Measurements from ENCODE around the gene TM4SF4. TPM values are rescaled to one million over a fixed set of nuclear protein-coding genes. Genes with fewer than 3 reads are reported as not detected.

TM4SF4 gene
- total RNA-seq, 1 donor from 2014 or later, result not detected

DNA sequence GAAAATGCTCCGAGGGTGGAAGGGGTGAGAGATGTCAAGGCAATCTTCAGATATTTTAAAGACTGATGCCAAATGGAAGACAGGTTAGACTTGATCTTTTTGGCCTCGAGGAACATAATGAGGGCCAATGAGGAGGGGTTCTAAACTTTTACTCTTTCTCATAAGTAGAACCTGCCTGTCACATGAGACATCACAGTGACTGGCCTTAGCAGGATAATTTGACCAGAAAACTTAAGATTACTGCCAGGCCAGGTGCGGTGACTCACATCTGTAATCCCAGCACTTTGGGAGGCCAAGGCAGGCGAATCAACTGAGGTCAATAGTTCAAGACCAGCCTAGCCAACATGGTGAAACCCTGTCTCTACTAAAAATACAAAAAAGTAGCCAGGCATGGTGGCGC lies 12.2 kb downstream of the TM4SF4 start:
- no peak for DNase-seq

DNA sequence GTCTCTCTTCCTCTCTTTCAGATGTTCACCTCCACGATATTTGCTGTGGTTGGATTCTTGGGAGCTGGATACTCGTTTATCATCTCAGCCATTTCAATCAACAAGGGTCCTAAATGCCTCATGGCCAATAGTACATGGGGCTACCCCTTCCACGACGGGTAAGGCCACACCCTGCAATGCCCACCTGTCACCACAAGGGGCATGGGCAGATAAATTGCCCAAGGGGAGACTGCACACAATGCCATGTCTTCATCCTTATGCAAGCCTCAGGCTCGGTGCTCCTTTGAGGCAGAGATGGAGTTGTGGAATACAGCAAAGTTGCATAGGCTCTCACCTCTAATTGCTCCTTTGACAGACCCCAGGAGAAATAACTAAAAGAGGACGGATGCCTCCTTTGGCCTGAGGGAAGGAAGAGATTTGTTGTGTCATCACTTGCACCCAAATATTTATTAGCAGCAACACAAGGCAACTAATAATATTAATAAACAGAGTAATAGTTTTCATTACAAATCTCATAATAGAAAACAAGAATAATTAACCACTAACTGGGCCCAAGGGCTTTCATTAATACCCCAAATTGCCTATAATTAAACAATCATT lies 13.2 kb downstream of the TM4SF4 start:
- no peak for DNase-seq

DNA sequence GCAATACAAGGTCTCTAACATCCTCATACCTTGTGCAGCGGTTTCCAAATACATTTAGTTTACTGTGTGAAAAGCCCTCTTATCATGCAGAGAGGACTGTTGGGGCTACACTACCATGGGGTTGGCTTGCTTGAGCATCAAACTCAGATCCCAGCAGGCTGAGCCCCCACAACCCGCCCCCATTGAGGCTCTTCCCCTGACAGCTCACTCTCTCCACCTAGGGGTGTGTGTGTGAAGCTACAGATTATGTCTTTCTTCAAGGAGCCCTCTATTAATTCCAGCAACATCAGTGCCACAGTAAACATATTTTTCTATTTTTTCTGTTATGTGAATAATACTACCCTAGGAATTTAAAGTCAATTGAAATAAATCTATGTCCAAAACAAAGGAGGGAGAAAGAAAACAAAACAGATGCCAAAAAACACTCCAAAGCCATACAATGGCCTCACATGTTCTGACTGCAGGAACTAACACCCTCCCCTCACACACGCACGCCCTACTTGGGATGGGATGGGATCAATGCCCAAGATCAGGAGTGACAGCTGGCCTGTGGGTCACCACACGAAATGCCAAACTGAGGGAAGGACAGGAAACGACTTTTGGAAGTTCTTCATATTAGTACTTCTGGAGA lies 14.7 kb downstream of the TM4SF4 start:
- no peak for DNase-seq

DNA sequence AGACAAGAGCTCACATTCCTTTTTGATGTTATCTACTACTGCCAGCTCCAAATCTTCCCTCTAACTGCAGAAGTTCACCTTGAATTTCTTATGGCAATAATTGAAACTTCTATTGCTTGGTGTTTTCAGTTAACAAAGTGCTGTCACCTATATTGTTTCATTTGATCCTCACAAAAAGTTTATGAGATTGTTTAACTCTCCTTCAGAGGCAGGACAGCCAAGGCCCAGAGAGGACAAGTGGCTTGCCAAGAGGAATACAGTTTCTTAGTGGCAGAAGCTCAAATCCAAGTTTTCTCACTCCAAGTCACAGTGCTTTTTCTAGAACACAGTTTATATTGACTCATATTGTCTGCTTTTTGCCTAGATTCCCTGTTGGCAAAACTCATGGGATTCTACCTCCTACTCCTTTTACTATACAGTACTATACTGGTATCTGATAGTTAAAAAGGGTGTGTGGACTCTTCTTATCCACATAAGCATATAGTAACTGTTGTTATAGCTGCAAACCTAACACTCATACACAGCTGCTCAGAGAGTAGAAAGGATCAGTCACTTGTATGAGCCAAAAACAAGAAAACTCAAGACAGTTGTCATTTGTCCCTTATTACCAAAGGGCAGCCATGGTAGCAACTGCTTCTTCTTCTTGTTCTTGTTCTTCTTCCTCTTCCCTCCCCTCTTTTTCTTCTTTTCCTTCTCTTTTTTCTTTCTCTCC lies 15.9 kb downstream of the TM4SF4 start:
- no peak for DNase-seq

DNA sequence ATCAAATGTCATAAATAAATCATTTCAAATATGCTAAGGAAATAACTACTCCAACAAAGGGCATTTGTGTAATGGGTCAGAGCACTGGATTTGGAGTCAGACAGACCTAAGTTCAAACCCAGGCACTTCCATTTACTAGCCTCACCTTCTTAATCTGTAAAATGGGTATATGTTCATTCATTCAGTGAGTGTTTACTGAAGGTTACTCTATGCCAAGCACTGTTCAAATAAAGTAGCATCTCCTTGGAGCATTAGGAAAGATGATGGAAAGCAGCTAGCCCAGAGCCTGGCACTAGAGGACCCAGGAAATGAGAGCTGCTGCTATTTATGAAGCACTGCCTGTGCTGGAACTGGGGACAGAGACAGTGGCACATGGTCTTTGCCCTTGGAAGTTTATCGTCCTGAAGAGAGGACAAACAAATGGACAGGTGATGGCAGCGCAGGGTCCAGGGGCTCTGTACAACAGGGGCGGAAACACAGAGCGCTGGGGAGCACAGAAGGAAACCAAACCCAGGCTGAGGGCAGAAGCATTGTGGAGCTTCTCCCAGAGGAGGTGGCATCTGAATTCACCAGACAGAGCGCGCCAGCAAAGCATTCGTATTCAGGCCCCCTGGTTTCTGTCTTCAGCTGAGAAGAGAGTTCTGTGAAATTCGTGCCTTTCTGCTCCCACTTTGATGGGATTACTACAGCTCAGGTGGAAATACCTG lies 19.0 kb downstream of the TM4SF4 start:
- DNase-seq, result no peak

DNA sequence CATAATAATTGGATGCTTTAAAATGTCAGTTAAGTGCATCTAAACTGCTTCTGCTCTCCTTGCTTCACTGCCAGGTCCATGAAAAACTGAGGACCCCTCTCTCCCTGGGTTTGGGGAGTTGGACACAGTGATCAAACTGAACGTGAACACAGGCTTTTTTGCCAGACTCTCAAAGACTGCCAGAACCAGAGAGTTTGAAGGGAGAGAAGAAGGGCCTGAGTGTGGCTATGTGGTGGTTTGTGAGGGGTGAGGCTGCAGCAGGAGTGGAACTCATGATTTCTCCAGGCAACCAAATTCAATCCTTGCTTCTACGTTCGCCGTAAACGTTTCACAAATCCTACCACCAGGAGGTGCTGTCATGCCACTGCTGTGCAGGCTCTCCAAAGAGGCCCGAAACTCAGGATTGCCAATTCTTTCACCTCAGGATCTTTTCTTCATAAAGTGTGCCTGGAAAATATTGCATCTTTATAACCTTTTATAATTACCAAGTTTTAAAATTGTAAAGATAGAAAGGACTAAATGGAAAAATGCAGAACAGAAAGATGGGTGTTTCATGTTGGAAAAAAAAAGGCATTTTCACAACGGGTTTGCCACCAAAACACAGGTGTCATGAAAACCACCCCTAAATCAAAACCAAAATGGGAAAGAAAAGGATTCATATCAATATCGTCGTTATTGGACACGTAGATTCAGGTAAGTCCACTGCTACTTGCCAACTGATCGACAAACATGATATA lies 19.7 kb downstream of the TM4SF4 start:
- DNase-seq, result no peak

DNA sequence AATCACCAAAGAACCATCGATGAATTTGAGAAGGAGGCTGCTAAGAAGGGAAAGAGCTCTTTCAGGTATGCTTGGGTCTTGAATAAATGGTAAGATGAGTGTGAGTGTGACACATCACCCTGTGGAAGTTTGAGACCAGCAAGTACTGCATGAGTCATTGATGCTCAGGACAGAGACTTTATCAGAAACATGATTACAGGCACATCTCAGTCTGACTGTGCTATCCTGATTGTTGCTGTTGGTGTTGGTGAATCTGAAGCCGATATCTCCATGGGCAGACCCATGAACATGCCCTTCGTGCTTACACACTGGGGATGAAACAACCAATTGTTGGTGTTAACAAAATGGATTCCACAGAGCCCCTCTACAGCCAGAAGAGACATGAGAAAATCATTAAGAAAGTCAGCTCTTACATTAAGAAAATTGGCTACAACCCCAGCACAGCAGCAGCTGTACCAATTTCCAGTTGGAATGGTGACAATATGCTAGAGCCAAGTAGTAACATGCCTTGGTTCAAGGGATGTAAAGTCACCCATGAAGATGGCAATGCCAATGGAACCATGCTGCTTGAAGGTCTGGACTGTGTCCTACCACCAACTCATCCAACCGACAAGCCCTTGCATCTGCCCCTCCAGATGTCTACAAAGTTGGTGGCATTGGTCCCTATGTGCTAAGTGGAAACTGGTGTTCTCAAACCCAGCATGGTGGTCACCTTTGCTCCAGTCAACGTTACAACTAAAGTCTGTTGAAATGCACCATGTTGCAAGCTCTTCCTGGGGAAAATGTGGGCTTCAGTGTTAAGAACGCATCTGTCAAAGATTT lies 20.5 kb downstream of the TM4SF4 start:
- DNase-seq, result no peak

DNA sequence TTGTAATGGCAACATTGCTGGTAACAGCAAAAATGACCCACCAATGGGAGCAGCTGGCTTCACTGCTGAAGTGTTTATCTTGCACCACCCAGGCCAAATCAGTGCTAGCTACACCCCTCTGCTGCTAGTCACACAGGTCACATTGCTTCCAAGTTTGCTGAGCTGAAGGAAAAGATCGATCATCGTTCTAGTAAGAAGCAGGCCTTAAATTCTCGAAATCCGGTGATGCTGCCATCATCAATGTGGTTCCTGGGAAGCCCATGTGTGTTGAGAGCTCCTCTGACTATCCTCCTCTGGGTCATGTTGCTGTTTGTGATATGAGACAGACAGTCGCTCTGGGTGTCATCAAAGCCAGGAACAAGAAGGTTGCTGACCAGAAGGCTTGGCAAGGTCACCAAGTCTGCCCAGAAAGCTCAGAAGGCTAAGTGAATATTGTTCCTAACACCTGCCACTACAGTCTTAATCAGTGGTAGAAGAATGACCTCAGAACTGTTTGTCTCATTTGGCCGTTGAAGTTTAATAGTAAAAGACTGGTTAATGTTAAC lies 21.2 kb downstream of the TM4SF4 start:
- DNase-seq, result no peak

DNA sequence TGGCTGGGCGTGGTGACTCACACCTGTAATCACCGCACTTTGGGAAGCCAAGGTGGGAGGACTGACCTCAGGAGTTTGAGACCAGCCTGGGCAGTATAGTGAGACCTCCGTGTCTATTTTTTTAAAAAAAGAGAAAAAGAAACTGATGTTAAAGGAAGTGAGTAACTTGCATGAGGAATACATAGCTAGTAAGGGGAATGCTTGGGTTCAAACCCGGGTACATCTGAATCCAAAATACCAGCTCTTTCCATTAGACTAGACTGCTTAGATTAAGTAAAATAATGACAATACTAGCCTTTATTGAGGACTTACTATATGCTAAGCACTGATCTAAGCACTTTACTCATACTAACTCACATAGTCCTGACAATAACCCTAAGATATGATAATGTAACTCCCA lies 22.4 kb downstream of the TM4SF4 start:
- no peak for DNase-seq

DNA sequence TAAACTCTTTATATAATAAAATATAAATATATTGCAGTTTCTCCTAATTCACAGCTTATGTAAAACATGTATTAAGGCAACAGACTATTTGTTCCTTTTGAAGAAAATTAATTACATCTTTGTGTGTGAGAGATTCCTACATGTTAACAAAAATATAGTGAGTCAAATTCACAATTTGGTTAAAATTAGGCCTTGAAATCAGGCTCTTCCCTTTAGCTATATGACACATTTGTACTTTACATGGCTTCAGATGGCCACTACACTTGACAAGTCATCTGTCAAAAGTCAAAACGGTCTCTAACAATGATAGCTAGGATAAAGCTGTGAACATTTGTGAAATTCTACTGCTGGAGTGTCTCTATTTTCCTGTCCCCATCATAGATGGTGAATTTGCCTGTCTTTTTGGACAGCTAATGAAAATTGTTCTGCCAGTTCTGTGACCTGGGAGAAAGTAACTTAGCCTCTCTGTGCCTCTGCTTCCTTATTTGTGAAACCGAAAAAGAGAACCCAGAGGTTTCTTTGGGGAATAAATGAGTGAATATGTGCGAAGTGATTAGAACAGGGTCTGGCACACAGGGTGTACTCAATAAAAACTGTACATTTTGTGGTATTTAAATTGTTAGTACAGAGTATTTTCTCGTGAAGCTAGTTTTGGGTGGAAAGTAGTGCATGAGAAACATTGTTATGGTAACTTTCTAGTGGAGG lies 23.6 kb downstream of the TM4SF4 start:
- no peak for DNase-seq

DNA sequence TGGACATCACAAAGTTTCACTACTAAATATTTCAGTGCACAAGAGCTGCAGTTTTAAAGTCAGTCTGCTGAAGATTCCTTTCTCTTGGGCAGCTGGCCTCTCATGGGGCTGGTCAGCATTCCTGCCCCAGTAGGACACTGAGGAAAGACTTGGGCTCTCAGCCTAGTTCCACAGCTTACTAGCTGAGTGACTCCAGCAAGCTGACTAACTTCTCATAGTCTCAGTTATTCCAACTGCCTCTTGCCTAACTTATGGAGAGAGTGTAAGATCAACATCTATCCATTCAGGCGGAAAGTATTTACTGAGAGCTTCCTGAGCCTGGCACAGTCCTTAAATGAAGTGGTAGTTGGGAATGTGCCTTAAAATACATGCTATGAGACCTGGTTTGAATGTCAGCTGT lies 27.0 kb downstream of the TM4SF4 start:
- no peak for DNase-seq

DNA sequence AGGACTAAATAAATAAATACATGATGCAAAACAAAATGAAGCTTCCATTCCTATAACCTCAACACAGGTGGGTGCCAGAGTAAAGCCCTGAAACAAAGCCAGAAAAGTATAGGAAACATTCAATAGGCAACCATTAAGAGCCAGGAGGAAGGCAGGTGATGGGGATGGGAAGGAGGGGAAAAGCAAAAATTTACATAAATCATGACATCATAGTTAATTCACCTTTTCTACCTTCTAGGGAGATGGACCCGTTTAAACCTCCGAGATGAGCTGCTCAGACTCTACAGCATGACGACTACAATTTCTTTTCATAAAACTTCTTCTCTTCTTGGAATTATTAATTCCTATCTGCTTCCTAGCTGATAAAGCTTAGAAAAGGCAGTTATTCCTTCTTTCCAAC lies 27.9 kb downstream of the TM4SF4 start:
- no peak for DNase-seq

DNA sequence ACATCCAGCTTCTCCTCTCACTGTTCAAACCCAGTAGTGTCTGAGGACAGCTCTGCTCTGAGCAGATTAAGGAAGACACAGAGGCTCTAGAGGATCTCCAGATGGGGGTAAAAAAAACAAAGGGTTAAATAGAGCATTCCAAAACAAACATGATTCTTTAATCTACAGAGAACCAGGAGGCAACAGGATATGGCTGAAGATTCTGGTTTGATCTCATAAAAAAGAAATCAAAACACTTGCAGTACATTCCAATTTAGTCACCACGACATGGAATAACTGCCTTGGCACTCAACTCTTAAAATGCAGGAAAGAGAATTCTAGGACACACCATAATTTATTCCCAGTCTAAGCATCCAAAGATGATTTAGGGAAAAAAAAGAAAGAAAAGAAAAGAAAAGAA lies 32.0 kb downstream of the TM4SF4 start:
- DNase-seq, result no peak

DNA sequence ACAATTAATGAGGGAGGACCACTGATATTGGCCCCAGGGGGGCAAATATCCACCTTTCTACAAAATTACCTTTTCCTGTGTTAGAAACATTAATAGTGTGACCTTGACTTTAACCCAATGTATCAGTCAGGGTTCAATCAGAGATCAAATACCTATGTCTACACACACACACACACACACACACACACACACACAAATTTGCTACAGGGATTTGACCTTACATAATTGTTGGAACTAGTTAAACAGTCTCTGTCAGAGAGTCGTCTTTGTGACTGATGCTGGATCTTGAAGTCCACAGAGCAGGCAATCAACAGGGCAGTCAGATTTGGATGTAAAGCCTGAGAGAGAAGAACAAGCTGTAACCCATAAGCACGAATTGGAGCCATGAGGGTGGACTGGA lies 32.5 kb downstream of the TM4SF4 start:
- DNase-seq, result no peak

DNA sequence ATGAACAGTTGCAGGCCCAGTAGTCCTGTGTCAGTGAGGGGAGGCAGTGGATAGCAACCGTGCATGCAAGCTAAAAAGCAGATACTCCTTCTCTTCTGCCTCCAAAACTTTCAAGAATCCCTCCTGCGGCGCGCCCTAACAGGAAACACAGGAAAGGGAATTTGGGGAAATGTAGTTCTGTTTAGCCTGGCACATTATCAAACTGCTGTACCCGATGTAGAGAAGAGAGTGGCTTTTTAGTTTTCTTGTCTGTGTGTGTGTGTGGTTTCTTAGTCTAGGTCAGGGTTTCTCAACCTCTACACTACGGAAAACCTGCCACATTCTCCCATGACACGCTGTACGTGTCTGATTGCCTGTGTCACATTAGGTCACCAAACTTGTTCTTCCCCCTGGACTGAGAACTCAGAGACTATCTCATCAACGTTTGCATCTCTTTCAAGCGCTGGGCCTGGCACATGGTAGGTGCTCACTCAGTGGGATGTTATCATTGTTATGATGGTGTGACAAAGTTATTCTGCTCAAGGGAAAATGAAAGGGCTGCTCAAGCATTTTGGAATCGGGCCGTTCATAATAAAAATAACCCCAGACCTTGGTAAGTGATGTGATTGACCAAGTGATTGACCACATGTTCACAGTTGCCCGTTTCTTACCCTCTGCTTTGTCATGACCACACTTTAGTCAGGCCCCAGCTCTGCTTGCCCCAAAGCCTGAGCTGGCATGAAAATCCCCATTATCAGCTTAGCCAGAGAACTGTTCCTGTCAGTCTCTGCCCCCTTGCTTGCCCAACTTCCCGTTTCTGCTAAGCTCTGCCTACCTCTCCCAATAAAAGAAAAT lies 33.2 kb downstream of the TM4SF4 start:
- DNase-seq, result no peak

DNA sequence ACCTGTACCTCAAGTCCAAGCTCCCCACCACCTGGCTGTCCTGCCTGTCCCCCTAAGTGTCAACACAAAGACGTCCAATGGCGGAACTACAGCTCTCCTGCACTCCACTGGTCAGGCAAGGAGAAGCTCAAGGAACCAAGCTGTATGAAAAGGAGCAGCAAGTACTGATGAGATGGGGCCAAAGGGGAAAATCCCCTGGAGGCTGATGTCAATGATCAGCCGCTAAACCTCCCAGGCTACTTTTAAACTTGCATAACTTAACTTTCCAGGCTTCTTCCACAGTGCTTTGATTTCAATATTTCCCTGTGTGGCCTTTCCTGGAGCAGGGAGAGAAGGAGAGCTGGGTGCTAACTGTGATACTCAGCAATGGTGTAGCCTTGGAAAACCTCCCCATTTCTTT lies 35.0 kb downstream of the TM4SF4 start:
- DNase-seq, result no peak

DNA sequence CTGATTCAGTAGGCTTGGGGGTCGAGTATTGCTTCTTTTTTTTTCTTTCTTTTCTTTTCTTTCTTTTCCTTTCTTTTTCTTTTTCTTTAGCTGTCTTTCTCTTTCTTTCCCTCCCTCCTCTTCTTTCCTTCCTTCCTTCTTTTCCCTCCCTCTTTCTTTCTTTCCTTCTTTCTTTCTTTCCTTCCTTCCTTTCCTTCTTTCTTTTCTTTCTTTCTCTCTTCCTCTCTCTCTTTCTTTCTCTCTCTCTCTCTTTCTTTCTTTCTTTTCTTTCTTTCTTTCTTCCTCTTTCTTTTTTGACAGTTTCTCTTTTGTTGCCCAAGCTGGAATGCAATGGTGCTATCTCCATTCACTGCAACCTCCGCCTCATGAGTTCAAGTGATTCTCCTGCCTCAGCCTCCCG lies 36.0 kb downstream of the TM4SF4 start:
- DNase-seq, result no peak

DNA sequence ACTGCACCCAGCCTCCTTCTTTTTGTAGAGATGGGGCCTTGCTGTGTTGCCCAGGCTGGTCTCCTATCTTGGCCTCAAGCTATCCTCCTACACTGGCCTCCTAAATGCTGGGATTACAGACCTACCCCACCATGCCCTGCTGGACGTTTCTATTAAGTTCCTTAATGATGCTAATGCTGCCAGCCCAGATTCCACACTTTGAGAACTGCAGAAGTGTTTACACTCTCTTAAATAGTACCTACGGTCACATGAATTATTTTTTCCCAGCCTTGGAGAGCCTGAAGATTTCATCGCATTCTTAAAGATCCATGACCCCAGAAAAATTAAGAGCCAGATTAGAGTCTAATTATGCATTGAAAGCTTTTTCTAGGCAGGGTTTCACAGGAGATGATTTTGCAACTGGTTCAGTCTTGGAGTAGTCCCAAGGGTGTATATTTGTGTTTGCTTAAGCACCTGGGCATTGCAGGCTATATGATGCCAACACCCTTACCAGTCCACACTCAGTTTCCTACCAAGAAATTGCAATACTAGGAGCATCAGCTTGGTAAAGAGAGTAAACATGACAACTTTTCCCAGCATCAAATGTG lies 36.6 kb downstream of the TM4SF4 start:
- DNase-seq, result no peak

DNA sequence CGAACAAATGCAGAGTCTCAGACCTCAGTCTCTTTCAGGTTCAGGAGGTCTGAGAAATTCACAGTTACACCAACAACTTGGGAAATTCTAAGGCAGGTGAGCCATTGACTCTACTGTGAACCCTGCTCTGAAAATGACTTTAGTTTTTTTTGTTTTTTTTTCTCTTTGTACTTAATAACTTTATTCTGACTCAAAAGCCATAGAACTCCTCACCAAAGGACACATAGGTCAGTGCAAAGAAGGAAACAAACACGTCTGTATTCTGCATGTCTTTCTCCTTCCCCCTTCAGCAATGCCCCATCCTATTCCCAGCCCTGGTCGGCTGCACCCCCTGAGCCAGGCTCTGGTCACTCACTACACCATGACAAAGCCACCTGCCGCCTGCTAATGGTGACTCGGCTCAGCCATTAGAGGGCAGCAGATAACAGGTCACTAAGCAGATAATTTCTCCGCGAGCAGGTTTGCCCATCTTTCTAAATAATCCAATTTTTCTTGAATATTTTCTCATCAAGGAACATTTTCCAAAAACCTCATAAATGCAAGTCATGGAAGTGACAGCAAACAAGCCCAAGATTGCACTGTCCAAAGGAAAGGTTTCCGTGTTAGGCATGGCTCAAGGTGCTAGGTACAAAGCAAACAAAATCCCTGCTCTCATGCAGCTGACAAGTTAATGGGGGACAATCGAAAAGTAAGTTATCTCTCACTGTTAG lies 37.7 kb downstream of the TM4SF4 start:
- DNase-seq, result no peak

Data from occipital lobe (tissue), 2 donors.